NCI-H748 treated with DMSO at 0.1 percent for 48 hours (cell line): ENCODE results near the gene TAF11L13.

Experiments
- DNase-seq: peaks from one replicate; lab custom pipeline; 2025; lab: John Stamatoyannopoulos, UW

Gene TAF11L13

DNA sequence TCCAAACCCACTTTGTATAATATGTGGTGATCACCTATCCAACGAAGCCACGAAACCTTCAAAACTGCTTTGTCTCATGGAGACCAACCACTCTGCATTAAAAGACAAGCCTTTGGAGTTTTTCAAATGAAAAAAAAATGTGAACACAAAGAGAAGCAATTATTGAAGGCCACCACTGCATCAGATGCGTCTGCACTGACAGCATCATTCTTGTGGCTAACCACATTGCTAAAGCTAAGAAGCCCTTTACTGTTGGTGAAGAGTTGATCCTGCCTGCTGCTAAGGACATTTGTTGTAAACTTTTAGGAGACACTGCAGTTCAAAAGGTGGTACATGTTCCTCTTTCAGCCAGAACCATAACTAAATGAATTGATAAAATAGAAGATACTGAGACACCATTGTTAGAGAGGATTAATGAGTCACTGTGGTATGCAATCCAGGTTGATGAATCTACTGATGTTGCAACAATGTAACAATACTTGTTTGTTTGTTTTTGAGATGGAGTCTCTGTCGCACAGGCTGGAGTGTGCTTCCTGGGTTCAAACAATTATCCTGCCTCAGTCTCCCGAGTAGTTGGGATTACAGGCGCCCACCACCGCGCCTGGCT is 47.8 kb downstream of the TAF11L13 start:
- no peak for DNase-seq

DNA sequence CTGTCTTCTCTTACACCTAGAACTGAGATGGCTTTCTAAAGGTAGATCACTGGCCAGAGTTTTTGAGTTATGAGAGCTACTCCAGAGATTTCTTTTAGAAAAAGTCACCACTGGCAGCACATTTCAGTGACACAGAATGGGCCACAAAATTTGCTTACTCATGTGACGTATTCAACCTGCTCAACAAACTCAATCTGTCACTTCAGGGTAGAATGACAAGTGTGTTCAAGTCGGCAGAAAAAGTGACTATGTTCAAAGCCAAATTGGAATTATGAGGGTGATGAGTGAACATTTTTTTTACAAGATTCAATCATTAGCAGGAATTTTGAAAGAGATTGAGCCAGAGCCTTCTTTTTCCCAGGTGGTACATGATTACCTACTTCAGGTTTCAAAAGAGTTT is 48.8 kb downstream of the TAF11L13 start:
- DNase-seq: no peak
